Liver (tissue), 3 donors: ENCODE measurements around the gene RPL13A.
"Not testable (repeated sequence)": the region's sequence is repeated elsewhere in the genome, so short reads cannot be mapped to it uniquely, and the experiment has no call there.

Source experiments
- ATF3 ChIP-seq: IDR thresholded peaks from 2 replicates; pipeline ENCODE4 v1.6.1; 2016; ENCODE audit warnings: antibody characterized with exemption
- CTCF ChIP-seq: fragments of 150-350 bp; IDR thresholded peaks from 2 replicates; pipeline ENCODE4 v1.5.1; 2017; ENCODE audit warnings: improper control_type of control experiment, low read depth, low read length; ENCODE audit not compliant: missing input control
- EGR1 ChIP-seq, 2 donors: IDR thresholded peaks; 2 replicates each; pipeline ENCODE4 v1.6.1; 2016 to 2018; ENCODE audit warnings: antibody characterized with exemption in 2 of 2, low read depth in 2 of 2
- FOXA1 ChIP-seq: IDR thresholded peaks from 2 replicates; pipeline ENCODE4 v1.6.1; 2016; ENCODE audit warnings: antibody characterized with exemption
- FOXA2 ChIP-seq: IDR thresholded peaks from 2 replicates; pipeline ENCODE4 v1.6.1; 2016; ENCODE audit warnings: antibody characterized with exemption
- GABPA ChIP-seq, 2 donors: IDR thresholded peaks in 1 of 2; conservative IDR thresholded peaks in 1 of 2; 2 replicates each; pipeline ENCODE4 v1.6.1; 2016; ENCODE audit warnings: antibody characterized with exemption in 2 of 2, mild to moderate bottlenecking in 1 of 2, moderate library complexity in 1 of 2
- HNF4A ChIP-seq, 2 donors: conservative IDR thresholded peaks; 2 replicates each; pipeline ENCODE4 v1.6.1; 2016; ENCODE audit warnings: antibody characterized with exemption in 2 of 2, mild to moderate bottlenecking in 2 of 2
- JUND ChIP-seq, 2 donors: IDR thresholded peaks; 2 replicates each; pipeline ENCODE4 v1.6.1; 2016; ENCODE audit warnings: antibody characterized with exemption in 2 of 2
- RAD21 ChIP-seq, 2 donors: IDR thresholded peaks; 2 replicates each; pipeline ENCODE4 v1.6.1; 2016; ENCODE audit warnings: antibody characterized with exemption in 2 of 2, mild to moderate bottlenecking in 2 of 2
- REST ChIP-seq: IDR thresholded peaks from 2 replicates; pipeline ENCODE4 v1.6.1; 2016; ENCODE audit warnings: antibody characterized with exemption, mild to moderate bottlenecking
- RXRA ChIP-seq, 2 donors: IDR thresholded peaks; 2 replicates each; pipeline ENCODE4 v1.6.1; 2017 to 2018; ENCODE audit warnings: antibody characterized with exemption in 2 of 2, mild to moderate bottlenecking in 1 of 2
- SP1 ChIP-seq: IDR thresholded peaks from 2 replicates; pipeline ENCODE4 v1.6.1; 2018; ENCODE audit warnings: antibody characterized with exemption, mild to moderate bottlenecking
- TAF1 ChIP-seq: conservative IDR thresholded peaks from 2 replicates; pipeline ENCODE4 v1.6.1; 2016; ENCODE audit warnings: antibody characterized with exemption, mild to moderate bottlenecking
- YY1 ChIP-seq: IDR thresholded peaks from 2 replicates; pipeline ENCODE4 v1.6.1; 2016; ENCODE audit warnings: antibody characterized with exemption, mild to moderate bottlenecking
- donor health status: healthy.
- donor health status: healthy.

GRCh38 chr19:49461130-49461529 lies 26.3 kb upstream of the RPL13A start:
- not testable (repeated sequence) for TF ChIP-seq CTCF; EGR1 (IDR thresholded peaks at IDR 0.05; ENCODE audit: low read depth in 2 of 2); REST; YY1; FOXA1; RAD21 (IDR thresholded peaks at IDR 0.05); SP1; TAF1; ATF3; JUND (IDR thresholded peaks at IDR 0.05); GABPA (IDR thresholded peaks at IDR 0.05 in 1 of 2, conservative IDR thresholded peaks at IDR 0.05 in 1 of 2); HNF4A (conservative IDR thresholded peaks at IDR 0.05); RXRA (IDR thresholded peaks at IDR 0.05); FOXA2
